Purkinje cell (primary cell): ENCODE measurements around the gene YWHAG. TPM values are rescaled to one million over a fixed set of nuclear protein-coding genes. Genes with fewer than 3 reads are reported as not detected.

Source experiments
- polyA plus RNA-seq: library from polyadenylated mRNA; unstranded; fragments of >200 nt; fragmentation: Nextera tagmentation; gene quantifications from 2 replicates; pipeline ENCODE4 v1.2.1, GENCODE V29; 2014

Gene YWHAG
- polyA plus RNA-seq, result 196 and 223 TPM in 2 replicates

GRCh38 chr7:76358481-76359110 is at the start of gene YWHAG:
Gene YWHAG (minus strand): TSS chr7:76358991. CDS start chr7:76358808, 183 bp downstream.

DNA sequence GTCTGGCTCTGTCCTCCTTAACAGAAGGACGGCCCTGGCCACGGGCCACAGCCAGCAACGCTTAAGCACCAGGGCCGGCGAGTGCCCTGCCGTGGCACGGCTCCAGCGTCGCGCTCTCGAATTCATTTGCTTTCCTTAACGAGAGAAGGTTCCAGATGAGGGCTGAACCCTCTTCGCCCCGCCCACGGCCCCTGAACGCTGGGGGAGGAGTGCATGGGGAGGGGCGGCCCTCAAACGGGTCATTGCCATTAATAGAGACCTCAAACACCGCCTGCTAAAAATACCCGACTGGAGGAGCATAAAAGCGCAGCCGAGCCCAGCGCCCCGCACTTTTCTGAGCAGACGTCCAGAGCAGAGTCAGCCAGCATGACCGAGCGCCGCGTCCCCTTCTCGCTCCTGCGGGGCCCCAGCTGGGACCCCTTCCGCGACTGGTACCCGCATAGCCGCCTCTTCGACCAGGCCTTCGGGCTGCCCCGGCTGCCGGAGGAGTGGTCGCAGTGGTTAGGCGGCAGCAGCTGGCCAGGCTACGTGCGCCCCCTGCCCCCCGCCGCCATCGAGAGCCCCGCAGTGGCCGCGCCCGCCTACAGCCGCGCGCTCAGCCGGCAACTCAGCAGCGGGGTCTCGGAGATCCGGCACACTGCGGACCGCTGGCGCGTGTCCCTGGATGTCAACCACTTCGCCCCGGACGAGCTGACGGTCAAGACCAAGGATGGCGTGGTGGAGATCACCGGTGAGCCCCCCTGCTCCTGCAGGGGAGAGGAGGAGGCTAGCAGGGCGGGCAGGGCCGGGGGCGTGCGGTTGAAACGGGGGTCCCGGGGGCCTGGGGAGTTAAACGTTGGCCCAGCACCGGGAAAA is 56.2 kb downstream of the YWHAG start, which contains the start of gene HSPB1:
Gene HSPB1, plus strand, starts transcription at position 327 of the 855 bp plus-strand sequence. Its CDS starts 40 bp downstream, at position 367.

Other genes starting within 250 kb of the YWHAG start
- gene SRRM3, start 157.1 kb downstream of the YWHAG start, polyA plus RNA-seq, result 4.1 and 7.0 TPM in 2 replicates
- 120 and 300 TPM in 2 replicates for gene HSPB1, start 56.3 kb downstream of the YWHAG start, polyA plus RNA-seq
- 0.32 and 0.40 TPM in 2 replicates for gene SSC4D, start 50.7 kb upstream of the YWHAG start, polyA plus RNA-seq
- not detected in 2 replicates for gene ZP3, start 66.0 kb upstream of the YWHAG start, polyA plus RNA-seq
- gene DTX2, start 102.7 kb upstream of the YWHAG start, polyA plus RNA-seq, result 0.49 TPM in 1 of 2 replicates, not detected in the other
- not detected in 2 replicates for gene UPK3B, start 151.6 kb upstream of the YWHAG start, polyA plus RNA-seq
- 0.38 and 0.51 TPM in 2 replicates for gene SPDYE16, start 184.3 kb upstream of the YWHAG start, polyA plus RNA-seq